PC-3 (cell line): ENCODE data around the gene GRAMD2A. TPM values are rescaled to one million over a fixed set of nuclear protein-coding genes. Genes with fewer than 3 reads are reported as not detected.

ENCODE experiments used
- ATAC-seq: fragments of 200-7000 bp; cut with Tn5 transposase; 2 replicates; pipeline ENCODE4 v1.9.1; 2020; ENCODE audit warnings: mild to moderate bottlenecking, moderate library complexity
- BruUV-seq: library from RNA; stranded (reverse); fragments of 400-500 nt; replicated peaks from 2 replicates; lab custom pipeline; 2021; lab: Mats Ljungman, UMichigan
- CTCF ChIA-PET: fragments of 300-600 bp; sonication (Branson Sonifier 250); formaldehyde crosslinking; loops from one replicate; lab custom pipeline; 2022; ENCODE audit warnings: antibody characterized with exemption; lab: Charles Lee
- POLR2A ChIA-PET: fragments of 300-600 bp; sonication (Branson Sonifier 250); formaldehyde crosslinking; loops from one replicate; lab custom pipeline; 2022; ENCODE audit warnings: antibody characterized with exemption; ENCODE audit not compliant: unreplicated experiment; lab: Charles Lee
- DNase-seq: peaks from one replicate; pipeline ENCODE4 v3.0.0-alpha.2; 2015
- H2AFZ ChIP-seq: fragments of 300-600 bp; sonication (generic); 2 replicates; pipeline ENCODE4 v1.6.0; 2016; ENCODE audit warnings: antibody characterized with exemption, low read length
- H3F3A ChIP-seq: fragments of 300-600 bp; sonication (generic); one replicate; pipeline ENCODE4 v1.6.0; 2017; ENCODE audit warnings: antibody characterized with exemption, low read length, control low read depth, mild to moderate bottlenecking; ENCODE audit not compliant: unreplicated experiment
- H3K27ac ChIP-seq: fragments of 300-600 bp; sonication (generic); 2 replicates; pipeline ENCODE4 v1.5.1; 2016; ENCODE audit warnings: mild to moderate bottlenecking, low read length
- H3K27me3 ChIP-seq: fragments of 300-600 bp; sonication (generic); 2 replicates; pipeline ENCODE4 v1.6.1; 2016; ENCODE audit warnings: low read length, mixed read lengths
- H3K36me3 ChIP-seq: fragments of 300-600 bp; sonication (generic); 2 replicates; pipeline ENCODE4 v1.6.1; 2016; ENCODE audit warnings: low read depth, mixed run types, low read length, mixed read lengths
- H3K4me1 ChIP-seq: fragments of 300-600 bp; sonication (generic); 2 replicates; pipeline ENCODE4 v1.5.1; 2016; ENCODE audit warnings: low read length; ENCODE audit not compliant: insufficient read depth
- H3K4me2 ChIP-seq: fragments of 300-600 bp; sonication (generic); 2 replicates; pipeline ENCODE4 v1.6.0; 2016; ENCODE audit warnings: low read length
- H3K4me3 ChIP-seq: fragments of 300-600 bp; sonication (generic); 2 replicates; pipeline ENCODE4 v1.5.1; 2016; ENCODE audit warnings: mild to moderate bottlenecking, low read length, mixed read lengths
- H3K79me2 ChIP-seq: fragments of 300-600 bp; sonication (generic); 2 replicates; pipeline ENCODE4 v1.6.1; 2017; ENCODE audit warnings: low read length, mixed read lengths
- H3K9ac ChIP-seq: fragments of 300-600 bp; sonication (generic); 2 replicates; pipeline ENCODE4 v1.6.0; 2016; ENCODE audit warnings: mild to moderate bottlenecking, low read length
- H3K9me2 ChIP-seq: fragments of 300-600 bp; sonication (generic); replicated peaks from 2 replicates; pipeline ENCODE4 v1.6.1; 2016; ENCODE audit warnings: mixed run types, low read length, mixed read lengths
- H3K9me3 ChIP-seq: fragments of 300-600 bp; sonication (generic); 2 replicates; pipeline ENCODE4 v1.6.1; 2016; ENCODE audit warnings: low read length, mixed read lengths
- H4K20me1 ChIP-seq: fragments of 300-600 bp; sonication (generic); 2 replicates; pipeline ENCODE4 v1.6.1; 2016; ENCODE audit warnings: low read length, mixed read lengths
- EZH2 ChIP-seq: fragments of 300-600 bp; sonication (generic); IDR thresholded peaks from one replicate; pipeline ENCODE4 v1.6.1; 2017; ENCODE audit warnings: antibody characterized with exemption, mild to moderate bottlenecking, low read length; ENCODE audit not compliant: unreplicated experiment
- EZH2phosphoT487 ChIP-seq: fragments of 300-600 bp; sonication (generic); IDR thresholded peaks from 2 replicates; pipeline ENCODE4 v1.6.1; 2018; ENCODE audit warnings: mild to moderate bottlenecking, antibody characterized with exemption, low read length, borderline replicate concordance
- intact Hi-C: fragments of 100-400 bp; cut with micrococcal nuclease; formaldehyde crosslinking; loops from 2 replicates; pipeline ENCODE4 v1.9.0; 2023
- total RNA-seq: library from RNA; depleted of rRNA; stranded (reverse); fragments of >200 nt; gene quantifications from 2 replicates; pipeline ENCODE4 v1.2.3, GENCODE V29; 2014
- TF ChIP-seq, protein P1 (sequence below): fragments of 300-600 bp; sonication (generic); conservative IDR thresholded peaks from 2 replicates; pipeline ENCODE4 v1.5.1; 2017; ENCODE audit warnings: antibody characterized with exemption, low read depth, mild to moderate bottlenecking, low read length

GRAMD2A gene
- total RNA-seq, 1 experiment from 2014 or later, result 0.07 TPM

DNA sequence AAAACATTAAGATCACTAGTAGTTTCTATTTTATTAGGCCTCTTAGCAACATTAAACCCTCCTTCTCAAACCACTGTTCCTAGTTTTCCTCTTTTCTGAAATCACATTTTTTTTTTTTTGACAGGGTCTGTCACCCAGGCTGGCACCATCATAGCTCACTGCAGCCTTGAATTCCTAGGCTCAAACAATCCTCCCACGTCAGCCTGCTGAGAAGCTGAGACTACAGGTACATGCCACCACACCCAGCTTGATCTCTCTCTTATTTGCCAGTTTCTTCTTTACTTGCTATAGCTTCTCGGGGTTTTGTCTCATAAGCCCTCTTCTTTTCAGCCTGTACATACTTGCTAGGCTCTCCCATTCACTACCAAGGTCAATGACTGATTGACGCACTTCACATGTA is 51.4 kb downstream of the GRAMD2A start:
- Histone ChIP-seq H4K20me1 (no peaks in the 10 kb centered on the region), H2AFZ (no peak overlapping the region), H3K36me3 (no peaks in the 10 kb centered on the region), H3K27me3 (no peaks in the 10 kb centered on the region), H3K9me3 (no peaks in the 10 kb centered on the region), H3K4me1 (no peaks in the 10 kb centered on the region), H3K27ac (no peak overlapping the region), H3F3A (no peaks in the 10 kb centered on the region), H3K4me3 (no peak overlapping the region), H3K4me2 (no peak overlapping the region), H3K9me2 (no peaks in the 10 kb centered on the region), H3K9ac (no peak overlapping the region), H3K79me2 (no peaks in the 10 kb centered on the region)
- no TSS peak for BruUV-seq
- TF ChIP-seq EZH2, result no peak
- no peak for TF ChIP-seq EZH2phosphoT487
- CTCF ChIA-PET, result no interaction called here
- POLR2A ChIA-PET, result no interaction called here
- intact Hi-C loops, result no loop called here
- no peak for DNase-seq
- ATAC-seq, result no peak

DNA sequence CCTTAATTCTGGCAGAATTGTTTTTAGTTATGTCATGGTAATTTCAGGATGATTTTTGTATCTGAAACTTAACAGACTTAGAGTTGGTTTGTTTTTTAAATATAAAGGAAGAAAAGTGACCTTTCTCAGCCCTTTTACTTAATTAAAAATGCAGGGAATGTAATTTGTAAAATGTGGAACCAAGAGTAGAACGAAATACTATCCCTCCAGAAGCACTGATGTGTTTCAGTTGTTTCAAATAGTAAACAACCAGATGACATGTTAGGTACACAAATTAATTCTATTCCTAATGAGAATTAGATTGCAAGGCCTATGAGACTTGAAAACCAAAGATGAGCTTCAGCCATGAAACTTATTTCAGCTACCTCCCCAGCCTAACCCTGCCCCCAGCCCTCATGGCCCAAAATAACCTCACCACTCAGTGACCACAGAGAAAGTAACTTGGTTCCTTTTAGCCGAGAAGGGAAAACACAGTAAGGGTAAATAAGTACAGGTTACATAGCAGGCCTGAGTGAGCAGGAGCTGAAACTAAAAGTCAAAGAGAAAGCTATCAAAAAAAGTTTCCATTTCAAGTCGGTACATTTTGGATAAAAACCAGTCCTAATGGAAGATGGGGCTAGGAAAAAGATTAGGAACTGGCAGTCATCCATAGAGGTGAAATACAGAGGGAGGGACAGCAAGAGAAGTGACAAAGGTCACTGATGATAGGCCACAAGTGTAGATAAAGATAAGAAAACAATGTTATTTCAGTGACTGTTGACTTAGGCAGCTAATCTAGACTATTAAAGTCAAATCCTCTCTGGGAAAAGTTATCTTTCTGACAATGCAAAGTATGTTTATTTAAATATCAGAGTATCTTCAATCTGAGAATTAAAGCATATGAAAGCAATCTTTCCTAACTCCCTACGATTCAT is 56.2 kb downstream of the GRAMD2A start:
- no peak overlapping the region for H3K27ac ChIP-seq
- H3K9ac ChIP-seq, result no peak overlapping the region
- H2AFZ ChIP-seq, result 0 out of 2 replicates have a peak overlapping the region, but pooled peaks have one; percentile 9
- H3K4me1 ChIP-seq, result no peaks in the 10 kb centered on the region
- no peak overlapping the region for H3K4me3 ChIP-seq
- no peaks in the 10 kb centered on the region for H3K27me3 ChIP-seq
- no peaks in the 10 kb centered on the region for H3F3A ChIP-seq
- ChIA-PET CTCF (no interaction called here), POLR2A (no interaction called here)
- H3K9me3 ChIP-seq, result no peaks in the 10 kb centered on the region
- no peak overlapping the region for H3K4me2 ChIP-seq
- BruUV-seq, result no TSS peak
- ATAC-seq (no peak), DNase-seq (no peak)
- no peaks in the 10 kb centered on the region for H3K79me2 ChIP-seq
- H3K36me3 ChIP-seq, result no peaks in the 10 kb centered on the region
- no peaks in the 10 kb centered on the region for H4K20me1 ChIP-seq
- no peaks in the 10 kb centered on the region for H3K9me2 ChIP-seq
- TF ChIP-seq, protein P1, sequence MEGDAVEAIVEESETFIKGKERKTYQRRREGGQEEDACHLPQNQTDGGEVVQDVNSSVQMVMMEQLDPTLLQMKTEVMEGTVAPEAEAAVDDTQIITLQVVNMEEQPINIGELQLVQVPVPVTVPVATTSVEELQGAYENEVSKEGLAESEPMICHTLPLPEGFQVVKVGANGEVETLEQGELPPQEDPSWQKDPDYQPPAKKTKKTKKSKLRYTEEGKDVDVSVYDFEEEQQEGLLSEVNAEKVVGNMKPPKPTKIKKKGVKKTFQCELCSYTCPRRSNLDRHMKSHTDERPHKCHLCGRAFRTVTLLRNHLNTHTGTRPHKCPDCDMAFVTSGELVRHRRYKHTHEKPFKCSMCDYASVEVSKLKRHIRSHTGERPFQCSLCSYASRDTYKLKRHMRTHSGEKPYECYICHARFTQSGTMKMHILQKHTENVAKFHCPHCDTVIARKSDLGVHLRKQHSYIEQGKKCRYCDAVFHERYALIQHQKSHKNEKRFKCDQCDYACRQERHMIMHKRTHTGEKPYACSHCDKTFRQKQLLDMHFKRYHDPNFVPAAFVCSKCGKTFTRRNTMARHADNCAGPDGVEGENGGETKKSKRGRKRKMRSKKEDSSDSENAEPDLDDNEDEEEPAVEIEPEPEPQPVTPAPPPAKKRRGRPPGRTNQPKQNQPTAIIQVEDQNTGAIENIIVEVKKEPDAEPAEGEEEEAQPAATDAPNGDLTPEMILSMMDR, result no peak
- TF ChIP-seq EZH2, result no peak
- TF ChIP-seq EZH2phosphoT487, result no peak
- intact Hi-C loops, result no loop called here

DNA sequence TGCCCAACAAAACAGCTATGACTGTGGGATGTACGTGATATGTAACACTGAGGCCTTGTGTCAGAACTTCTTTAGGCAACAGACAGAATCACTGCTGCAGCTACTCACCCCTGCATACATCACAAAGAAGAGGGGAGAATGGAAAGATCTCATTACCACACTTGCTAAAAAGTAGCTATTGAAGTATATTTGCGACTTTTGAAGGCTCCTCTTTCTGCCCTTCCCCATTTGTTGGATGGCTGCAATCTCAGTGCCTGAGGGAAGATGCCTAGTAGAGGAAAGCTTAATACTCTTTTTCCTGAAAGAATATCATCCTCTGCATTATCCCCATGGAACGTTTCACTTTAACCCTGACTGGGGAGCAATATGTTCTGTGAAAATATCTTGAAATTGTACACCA is 57.5 kb downstream of the GRAMD2A start:
- no peaks in the 10 kb centered on the region for H3K79me2 ChIP-seq
- CTCF ChIA-PET, result no interaction called here
- ATAC-seq (no peak), DNase-seq (no peak)
- BruUV-seq, result no TSS peak
- no peaks in the 10 kb centered on the region for H3K27me3 ChIP-seq
- no peak overlapping the region for H3K9ac ChIP-seq
- no peaks in the 10 kb centered on the region for H3K9me2 ChIP-seq
- no peak overlapping the region for H2AFZ ChIP-seq
- H3K27ac ChIP-seq, result no peak overlapping the region
- H3K4me3 ChIP-seq, result no peak overlapping the region
- POLR2A ChIA-PET, result no interaction called here
- H4K20me1 ChIP-seq, result no peaks in the 10 kb centered on the region
- H3K4me2 ChIP-seq, result no peak overlapping the region
- H3K36me3 ChIP-seq, result no peaks in the 10 kb centered on the region
- intact Hi-C loops, result no loop called here
- no peaks in the 10 kb centered on the region for H3K4me1 ChIP-seq
- TF ChIP-seq EZH2phosphoT487, result no peak
- TF ChIP-seq EZH2, result no peak
- TF ChIP-seq, protein P1, result no peak
- no peaks in the 10 kb centered on the region for H3K9me3 ChIP-seq
- no peaks in the 10 kb centered on the region for H3F3A ChIP-seq
